NCI-H146 (cell line): ENCODE data around the gene AQP5.

Experiments used
- DNase-seq: peaks from one replicate; lab custom pipeline; 2025; lab: John Stamatoyannopoulos, UW

Gene AQP5

DNA sequence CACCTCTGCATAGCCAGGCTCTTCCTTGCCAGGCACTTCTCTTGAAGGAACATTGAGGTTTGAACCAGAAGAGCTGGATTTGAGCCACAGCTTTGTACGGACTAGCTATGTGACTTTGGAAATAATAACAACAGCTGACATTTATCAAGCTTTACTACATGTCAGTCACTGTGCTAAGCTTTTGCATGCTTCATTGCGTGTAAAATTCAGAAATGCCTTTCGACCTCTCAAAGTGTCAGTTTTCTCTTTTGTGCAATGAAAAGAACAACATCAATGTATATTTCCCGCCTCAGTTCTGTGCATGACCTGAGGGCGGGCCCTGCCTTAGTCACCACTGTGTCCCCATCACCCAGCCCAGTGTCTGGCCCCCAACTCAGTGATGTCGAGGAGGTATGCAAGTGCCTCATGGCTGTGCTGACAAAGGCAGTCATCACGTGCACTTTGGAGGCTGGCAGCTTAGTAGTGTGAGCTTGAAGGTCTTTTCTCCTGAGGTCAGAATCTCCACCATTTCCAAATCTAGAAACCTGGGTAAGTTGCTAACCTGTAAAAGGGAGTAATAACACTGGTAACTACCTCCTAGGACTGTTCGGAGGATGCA, 29.0 kb upstream of the AQP5 start:
- DNase-seq: no peak

DNA sequence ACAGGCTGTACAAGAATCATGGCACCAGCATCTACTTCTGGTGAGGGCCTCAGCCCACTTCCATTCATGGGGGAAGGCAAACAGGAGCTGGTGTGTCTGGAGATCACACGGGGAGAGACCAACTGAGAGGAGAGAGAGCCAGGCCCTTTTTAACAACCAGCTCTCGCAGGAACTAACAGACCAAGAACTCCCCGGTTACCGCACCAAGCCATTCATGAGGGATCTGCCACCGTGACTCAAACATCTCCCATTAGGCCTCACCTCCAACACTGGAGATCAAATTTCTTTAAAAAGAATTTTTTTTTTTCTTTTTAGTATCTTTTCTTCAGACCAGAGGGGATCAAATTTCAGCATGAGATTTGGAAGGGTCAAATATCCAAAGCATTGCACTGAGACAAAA, 27.9 kb upstream of the AQP5 start:
- DNase-seq: no peak

DNA sequence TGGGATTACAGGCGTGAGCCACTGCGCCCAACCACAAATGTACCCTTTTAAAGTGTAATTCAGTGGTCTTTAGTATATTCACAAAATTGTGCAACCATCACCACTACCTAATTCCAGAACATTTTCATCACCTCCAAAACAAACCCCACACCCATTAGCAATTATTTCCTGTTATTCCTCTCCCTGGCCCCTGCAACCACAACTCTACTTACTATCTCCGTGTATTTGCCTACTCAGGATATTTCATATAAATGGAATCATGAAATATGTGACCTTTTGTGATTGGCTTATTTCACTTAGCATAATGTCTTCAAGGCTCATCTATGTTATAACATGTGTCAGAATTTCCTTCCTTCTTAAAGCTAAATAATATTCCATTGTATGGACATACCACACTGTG, 27.2 kb upstream of the AQP5 start:
- no peak for DNase-seq

DNA sequence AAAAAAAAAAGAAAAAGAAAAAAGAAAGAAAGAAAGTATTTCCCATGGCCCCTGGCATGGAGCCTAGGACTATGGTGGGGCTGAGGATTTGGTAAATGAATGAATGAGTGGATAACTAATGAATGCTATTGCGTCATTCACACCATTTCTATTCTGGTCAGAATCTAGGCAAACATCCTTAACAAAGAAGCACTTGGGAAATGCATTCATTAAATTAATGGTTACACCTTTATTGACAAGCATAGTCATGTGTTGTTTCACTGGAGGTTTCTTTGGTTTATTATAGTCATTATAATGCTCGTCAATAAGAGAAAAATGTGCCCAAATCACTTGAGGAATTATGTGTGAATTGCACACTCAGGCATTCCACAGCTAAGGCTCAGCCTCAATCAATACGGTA, 24.7 kb upstream of the AQP5 start:
- no peak for DNase-seq

DNA sequence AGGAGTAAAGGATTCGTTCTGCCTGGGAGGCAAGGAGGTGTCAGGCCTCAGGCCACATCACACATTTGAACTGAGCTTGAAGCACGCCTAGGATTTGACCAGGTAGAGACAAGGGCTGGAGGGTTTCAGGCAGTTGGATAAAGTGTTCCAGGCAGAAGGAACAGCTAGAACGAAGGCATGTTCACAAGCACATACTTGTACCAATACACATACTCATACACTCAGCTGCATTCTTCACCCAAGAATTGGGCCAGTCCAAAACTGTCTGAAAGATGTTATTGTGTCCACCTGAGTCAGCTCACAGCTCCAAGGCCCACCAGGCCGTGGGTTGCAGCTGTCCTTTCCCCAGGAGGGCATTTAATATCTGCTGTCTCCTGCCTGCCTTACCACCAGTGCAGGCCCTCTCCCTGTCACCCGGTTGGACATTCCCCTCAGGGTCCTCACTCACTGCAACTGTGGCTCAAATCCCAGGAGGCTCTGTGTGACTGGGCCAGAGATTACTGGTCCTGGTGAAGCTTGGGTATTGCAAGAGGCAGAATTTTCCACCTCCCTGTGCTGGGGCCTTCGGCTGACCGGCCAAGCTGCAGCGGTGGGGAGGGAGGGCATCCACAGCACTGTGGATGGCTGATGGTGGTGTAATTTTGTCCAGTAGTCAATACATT, 23.9 kb upstream of the AQP5 start:
- DNase-seq: no peak

DNA sequence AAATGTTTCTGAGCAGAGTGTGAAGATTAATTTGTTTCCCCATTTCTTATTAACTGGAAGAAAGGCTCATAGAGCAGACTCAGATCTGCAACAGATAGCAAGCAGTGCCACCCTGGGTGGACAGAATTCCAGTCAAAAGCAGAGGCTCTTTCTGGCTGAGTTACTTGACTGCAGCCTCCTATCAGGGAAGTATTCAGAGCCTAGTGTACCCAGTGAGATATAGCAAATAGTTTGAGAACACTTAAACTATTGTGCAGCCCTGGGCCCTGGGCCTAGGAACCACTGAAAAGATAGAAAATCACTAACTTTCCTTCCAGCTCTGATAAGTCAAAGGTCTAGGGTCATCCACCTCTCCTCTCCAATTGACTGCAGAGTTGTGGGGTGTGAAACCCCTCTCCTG, 22.4 kb upstream of the AQP5 start:
- no peak for DNase-seq

DNA sequence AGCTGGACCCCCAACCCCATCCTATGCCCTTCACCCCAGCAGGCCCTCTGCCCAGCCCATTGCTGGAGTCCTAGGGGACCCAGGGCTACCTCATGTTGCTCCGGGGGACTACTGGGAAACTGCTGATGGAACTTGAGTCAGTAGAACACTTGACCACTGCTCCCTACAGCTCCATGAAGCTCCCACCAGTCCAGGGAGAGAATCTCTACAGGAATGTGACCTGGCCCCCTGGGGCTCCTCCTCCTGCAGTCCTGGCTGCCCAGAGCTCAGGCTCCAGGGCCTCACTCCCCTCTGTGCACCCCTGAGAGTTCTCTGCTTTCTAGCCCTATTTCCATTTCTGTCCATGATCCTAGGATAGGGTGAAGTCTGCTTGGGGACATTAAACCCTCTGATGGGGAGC, 22.0 kb upstream of the AQP5 start:
- DNase-seq: no peak

DNA sequence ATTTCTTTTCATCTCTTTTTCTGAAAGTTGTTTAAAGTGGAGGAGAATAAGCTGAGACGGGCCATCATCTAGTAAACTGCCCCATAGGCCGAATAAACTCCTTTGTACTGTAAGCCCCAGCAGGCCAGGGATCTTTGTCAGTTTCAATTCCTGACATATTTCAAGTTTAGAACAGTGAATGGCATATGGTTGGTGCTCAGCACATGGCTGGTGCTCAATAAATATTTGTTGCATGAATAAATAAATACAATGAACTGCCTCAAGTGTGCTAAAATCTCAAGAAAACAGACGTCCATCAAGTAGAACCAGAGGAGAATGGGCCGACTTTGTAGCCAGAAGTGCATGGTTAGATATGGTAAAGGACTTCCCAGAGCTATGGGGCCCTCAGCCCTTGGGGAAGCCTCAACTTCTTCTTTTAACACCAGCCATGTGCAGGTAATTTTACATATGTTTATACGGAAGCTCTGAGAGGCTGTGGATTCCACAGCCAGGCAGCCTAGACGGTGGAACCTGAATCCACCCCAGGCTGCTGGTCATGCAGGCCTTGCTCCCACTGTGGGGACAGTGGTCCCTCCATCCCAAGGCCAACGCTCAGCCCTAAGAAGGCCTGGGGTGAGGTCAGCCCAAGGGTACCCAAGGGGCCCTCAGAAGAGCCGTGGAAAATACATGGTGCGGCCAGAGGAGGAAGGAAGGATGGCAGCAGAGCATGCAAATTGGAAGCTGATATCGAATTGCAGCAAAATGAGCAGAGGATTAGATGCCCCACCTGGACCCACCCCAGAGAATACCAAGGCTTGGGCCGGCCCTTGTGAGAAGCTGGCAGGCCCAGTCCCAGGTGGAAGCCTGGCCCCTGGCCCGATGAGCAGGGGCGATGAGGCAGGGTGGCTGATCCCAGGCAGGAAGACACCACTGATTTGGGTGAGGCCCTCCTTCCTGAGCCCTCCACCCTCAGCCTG, 19.8 kb upstream of the AQP5 start:
- no peak for DNase-seq

DNA sequence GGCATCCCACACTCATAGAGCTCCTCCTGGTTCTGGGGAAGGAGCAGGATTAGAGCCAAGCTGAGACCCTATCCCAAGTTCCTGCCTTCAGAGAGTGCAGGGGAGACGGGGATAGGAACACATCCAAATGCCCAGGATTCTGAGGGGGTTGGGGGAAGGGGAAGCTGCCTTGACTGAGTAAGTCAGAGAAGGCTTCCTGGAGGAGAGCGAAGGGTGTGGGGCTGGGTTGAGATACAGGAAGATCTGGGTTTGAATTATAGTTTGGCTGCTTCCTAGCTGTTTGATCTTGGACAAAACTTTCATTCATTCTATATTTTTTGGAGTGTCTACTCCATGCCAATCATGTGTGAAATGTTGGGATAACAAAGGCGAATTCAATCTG, 19.2 kb upstream of the AQP5 start:
- no peak for DNase-seq

DNA sequence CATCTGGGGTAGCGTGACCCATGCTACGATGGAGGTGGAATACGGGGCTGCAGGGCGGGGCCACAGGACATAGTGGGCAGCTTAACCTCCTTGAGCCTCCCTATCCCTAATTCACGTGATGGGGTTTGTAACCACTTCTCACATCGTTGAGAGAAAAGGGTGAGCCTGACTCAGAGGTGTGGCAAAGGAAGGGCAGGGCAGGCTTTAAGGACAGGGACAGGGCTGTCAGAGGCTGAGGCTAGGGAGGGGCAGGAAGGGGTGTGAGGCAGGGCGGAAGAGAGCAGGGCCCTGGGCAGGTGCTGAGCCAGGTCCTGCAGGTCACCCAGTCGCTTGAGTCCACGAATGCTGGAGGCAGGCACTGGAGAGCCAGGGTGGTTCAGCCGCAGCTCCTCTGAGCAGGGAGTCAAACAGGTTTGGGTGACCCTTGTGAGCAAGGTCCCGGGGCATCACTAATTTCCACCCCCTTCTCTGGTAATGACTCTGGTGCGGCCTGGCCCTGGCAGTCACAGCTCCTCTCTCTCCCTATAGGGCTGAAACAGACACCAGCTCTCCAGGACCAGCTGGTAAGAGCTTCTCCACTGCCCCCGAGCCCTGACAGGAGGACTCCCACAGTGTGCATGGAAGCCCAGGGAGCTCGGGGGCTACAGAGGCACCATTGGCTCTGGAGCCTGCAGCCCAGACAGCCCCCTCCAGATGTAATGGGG, 18.6 kb upstream of the AQP5 start:
- DNase-seq: no peak

DNA sequence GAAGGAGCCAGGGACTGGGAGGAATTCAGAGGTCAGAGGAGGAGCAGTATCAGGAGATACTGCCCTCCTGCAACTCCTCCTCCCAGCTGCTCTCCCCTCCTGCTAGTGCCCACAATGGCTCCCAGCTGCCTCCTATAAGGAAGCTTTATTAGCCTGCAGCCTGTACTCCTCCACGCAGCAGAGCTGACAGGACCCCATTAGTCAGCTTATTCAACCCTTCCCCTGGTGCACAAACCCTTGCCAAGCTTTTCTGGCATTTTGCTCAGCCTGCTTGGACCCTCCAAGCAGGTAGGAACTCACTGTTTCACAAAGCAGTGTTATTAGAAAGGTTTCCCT, 18.1 kb upstream of the AQP5 start:
- DNase-seq: no peak

DNA sequence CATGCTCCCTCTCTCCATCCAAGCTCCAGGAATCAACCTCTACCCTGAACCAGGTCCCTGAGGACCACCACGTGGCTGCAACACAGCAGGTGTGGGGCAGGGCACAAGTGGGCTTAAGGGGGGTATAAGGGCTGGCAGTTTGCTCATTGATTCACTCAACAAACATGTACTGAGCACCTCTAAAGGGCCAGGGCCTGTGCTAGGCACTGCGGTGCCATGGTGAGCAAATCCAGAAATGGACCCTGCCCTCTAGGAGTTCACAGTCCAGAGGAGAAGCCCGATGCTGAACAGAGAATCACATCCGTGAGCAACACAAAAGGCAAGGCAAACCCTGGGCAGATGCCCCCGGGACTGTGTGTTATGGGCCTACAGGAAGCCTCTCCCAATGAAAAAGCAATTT, 17.6 kb upstream of the AQP5 start:
- no peak for DNase-seq

DNA sequence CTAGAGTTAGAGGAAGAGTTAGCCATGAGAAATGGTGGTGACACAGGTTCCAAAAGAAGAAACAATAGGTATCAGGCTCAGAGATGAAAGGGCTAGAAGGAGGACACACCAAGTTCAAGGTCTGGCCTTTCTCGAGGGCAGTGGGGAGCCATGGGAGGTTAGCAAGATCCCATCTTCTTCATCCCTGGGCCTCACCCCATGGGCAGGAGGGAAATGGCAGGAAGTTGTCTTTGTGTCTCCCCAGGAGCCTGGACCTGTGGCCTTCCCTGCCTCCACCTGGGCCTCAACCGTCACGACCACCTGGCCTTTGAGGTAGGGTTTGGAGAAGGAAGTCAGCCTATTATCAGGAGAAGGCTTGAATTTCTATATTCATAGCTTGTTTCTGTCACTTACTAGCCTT, 17.0 kb upstream of the AQP5 start:
- no peak for DNase-seq

DNA sequence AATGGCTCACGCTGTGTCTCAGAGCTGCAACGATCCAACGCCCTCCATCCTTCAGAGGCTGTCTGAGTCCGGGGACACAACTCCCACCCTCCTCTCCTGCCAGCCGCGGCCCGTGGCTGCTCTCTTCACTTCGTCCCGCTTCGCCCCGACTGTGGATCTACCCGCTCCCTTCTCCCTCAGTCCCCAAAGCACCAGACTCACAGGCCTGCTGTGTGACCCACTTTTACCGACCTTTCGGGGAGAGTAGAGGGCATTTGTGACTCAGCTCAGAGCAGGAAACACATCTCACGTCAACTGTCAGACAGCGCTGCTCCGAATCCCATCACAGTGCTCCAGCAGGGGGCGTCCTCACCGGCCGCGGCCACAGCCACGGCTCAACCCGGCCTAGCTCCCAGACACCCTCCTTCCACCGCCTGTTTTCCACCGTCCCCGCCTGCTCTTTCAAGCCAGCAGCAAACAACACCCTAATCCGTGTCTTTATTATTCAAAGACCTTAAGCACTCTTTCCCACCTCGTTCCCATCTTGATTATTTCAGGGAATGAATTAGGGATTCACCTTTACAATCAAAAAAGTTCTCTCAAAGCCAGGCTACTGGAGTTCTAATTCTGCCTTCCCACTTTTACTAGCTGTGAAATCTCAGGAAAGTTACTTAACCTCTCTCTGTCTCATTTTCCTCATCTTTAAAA, 16.1 kb upstream of the AQP5 start:
- DNase-seq: peak; percentile 44

DNA sequence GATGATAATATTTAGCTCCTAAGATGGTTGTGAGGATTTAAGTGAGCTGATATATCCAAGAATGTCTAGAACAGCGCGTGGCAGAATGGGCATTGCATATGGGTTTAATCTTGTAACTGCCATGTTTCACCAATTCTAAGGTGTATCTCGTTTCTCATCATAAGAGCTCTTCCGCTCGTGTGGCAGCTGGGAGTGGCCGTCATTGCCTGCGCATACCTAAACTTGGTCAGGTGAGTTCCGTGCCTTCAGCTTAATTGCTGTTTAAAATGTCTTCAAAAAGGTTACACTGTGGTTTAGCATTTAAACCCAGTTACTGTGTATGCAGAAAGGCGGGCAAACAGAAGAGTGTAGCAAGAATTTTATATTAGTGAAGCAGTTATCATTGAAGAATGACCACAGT, 15.6 kb upstream of the AQP5 start:
- DNase-seq: no peak

DNA sequence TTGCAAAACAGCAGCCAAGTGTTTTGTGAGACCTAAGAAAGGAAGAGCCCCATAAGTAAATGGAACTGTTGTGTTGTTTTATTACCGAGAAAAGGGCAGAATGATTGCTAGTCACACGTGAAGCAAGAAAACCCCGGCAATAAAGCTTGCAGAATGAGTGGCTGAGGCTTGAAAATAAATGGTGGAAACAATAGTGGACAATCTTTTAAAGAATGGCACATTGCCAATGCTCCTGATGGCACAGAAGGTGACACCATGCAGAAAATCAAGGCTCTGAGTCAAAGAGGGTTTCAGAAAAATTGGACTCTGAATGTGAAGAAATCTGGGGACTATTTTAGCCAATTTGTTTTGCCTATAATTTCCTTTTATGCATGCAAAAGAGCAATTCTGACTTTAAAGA, 15.2 kb upstream of the AQP5 start:
- no peak for DNase-seq

DNA sequence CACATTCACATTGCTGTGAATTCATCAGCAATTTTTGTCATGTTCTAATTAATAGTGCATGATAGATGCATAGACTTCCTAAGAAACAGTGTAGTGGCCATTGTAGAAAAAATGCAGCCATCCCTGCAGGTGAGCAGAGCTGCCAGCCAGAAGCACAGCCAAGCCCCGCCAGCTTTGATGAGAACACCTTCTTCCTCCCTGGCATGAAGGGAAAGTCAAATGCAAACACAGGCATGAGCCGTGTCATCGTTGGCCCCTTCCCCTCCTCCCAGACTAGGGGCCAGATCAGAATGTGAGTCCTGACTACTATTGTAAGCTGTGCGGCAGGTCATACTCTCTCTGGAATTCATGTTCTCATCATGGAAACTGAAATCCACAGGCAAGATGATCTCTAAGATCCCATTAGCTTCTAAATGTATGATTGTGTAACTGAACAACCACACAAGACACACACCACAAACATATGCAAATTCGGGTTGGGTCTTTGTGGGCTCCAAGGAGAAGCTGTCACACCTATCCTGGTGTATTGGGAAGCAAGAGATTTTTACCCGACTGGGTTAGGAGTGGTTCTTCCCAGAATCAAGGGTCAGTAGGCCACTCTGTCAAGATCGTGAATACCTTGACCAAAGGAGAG, 14.0 kb upstream of the AQP5 start:
- no peak for DNase-seq

DNA sequence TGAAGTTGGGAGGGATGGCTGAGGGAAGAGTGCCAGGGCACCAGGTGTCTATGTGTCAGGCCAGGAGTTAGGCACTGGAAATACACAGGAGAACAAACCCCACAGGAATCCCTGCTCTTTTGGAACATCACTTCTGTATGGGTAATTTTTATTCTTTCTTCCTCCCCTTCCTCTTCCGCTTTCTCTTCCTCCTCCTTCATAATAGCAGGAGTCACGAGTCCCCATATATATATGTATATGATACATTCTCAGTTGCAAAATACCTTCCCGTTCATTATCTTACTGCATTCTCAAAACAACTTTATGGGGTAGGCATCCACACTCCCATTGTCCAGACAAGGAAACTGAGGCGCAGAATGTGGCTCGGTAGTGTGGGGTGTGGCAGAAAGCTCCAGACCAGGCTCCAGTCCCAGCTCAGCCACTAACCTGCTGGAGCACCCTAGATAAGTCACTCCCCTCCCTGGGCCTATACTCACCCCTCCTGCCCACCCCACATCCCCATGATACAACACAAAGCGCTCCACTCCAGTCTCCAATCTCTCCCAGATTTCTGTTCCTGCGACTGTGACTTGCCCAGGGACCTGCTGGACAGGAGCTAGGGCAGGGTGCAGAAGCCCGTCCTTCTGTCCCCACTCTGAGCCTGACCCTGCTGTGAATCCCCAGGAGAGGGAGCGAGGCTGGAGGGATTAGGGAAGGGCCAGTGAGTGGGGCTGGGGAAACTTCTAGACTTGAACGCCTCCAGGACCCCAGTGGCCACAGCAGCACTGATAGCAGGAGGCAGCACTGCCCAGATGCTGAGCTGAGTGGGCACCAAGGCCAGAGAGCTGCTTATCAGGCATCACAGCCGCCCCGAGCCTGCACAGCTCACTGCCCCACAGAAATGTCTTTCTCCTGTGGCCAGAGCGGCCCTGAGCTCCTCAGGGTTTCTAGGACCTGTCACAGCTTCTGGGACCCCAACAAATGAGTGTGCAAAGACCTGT, 12.5 kb upstream of the AQP5 start:
- DNase-seq: no peak

DNA sequence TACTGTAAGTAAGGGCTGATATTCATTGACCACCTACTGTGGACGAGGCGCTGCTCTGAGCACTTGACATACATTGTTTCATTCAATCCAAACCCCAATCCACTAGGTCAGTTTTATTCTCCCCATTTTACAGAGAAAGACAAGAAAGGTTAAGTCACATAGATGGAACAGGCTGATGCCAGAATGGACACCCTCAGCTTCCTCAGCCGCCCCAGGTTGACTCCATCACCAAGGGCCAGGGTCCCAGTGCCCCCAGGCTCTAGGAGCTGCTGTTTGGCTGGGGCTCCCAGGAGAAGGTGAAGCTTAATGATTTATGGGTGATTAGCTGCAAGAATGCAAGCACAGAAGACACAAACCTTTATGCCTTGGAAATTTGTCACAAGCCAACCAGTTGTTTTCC, 11.8 kb upstream of the AQP5 start:
- no peak for DNase-seq
